ENCODE results near the gene SNAPC5. TPM values are rescaled to one million over a fixed set of nuclear protein-coding genes. Genes with fewer than 3 reads are reported as not detected.

SNAPC5 gene
- polyA plus RNA-seq, 3 donors, result 15.6 to 32.5 (median 30.2) TPM

GRCh38 chr15:66486887-66487286, 10.7 kb downstream of the SNAPC5 start:
- intact Hi-C loops (cut with micrococcal nuclease), result no loop called here
- Mint-ChIP-seq H3K36me3 (peaks cover 86 to 91% of the 10 kb centered on the region in 2 donors), H3K4me3 (no peak overlapping the region), H3K27ac (no peak overlapping the region), H3K9me3 (peaks cover 0 to 3% (median 0%) of the 10 kb centered on the region in 7 donors), H3K27me3 (ENCODE audit: low read depth in 3 of 3) (peaks cover 0 to 2% (median 0%) of the 10 kb centered on the region in 3 donors), H3K4me1 (peaks cover 32% of the 10 kb centered on the region)
- Histone ChIP-seq H4K20me1 (ENCODE audit: insufficient read depth, low read length) (peaks cover 73% of the 10 kb centered on the region), H3K4me3 (replicated peaks in 1 of 3; ENCODE audit: low read depth in 2 of 3, low read length in 3 of 3) (no peak overlapping the region), H2AFZ (ENCODE audit: insufficient read depth, low read depth, low read length, poor library complexity, severe bottlenecking) (no peak overlapping the region), H3K27me3 (ENCODE audit: control insufficient read depth in 2 of 2, insufficient read depth in 2 of 2, low read length in 2 of 2) (no peaks in the 10 kb centered on the region), H3K4me2 (replicated peaks; ENCODE audit: extremely low read depth, low read length, poor library complexity, severe bottlenecking) (no peak overlapping the region), H3K36me3 (replicated peaks in 1 of 2; ENCODE audit: control insufficient read depth in 1 of 2, insufficient read depth in 2 of 2, low read length in 2 of 2) (peaks cover 86 to 89% of the 10 kb centered on the region in 2 donors), H3K9me3 (replicated peaks in 1 of 2; ENCODE audit: control insufficient read depth in 1 of 2, insufficient read depth in 1 of 2, low read length in 2 of 2) (no peaks in the 10 kb centered on the region), H3K27ac (ENCODE audit: low read depth in 1 of 2, low read length in 2 of 2) (no peak overlapping the region), H3K9ac (ENCODE audit: insufficient read depth, low read length, poor library complexity, severe bottlenecking) (no peak overlapping the region), H3K4me1 (ENCODE audit: control insufficient read depth in 1 of 2, insufficient read depth in 2 of 2, low read length in 2 of 2) (peaks cover 17 to 25% of the 10 kb centered on the region in 2 donors), H3K79me2 (ENCODE audit: insufficient read depth, low read length) (peaks cover 10% of the 10 kb centered on the region)
- TF ChIP-seq, protein P1, sequence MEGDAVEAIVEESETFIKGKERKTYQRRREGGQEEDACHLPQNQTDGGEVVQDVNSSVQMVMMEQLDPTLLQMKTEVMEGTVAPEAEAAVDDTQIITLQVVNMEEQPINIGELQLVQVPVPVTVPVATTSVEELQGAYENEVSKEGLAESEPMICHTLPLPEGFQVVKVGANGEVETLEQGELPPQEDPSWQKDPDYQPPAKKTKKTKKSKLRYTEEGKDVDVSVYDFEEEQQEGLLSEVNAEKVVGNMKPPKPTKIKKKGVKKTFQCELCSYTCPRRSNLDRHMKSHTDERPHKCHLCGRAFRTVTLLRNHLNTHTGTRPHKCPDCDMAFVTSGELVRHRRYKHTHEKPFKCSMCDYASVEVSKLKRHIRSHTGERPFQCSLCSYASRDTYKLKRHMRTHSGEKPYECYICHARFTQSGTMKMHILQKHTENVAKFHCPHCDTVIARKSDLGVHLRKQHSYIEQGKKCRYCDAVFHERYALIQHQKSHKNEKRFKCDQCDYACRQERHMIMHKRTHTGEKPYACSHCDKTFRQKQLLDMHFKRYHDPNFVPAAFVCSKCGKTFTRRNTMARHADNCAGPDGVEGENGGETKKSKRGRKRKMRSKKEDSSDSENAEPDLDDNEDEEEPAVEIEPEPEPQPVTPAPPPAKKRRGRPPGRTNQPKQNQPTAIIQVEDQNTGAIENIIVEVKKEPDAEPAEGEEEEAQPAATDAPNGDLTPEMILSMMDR (IDR thresholded peaks at IDR 0.05), result no peak
- 100% methylated on average over 1 of the region's 3 CpGs for WGBS (ENCODE audit: insufficient coverage)
- no peak for DNase-seq

DNA sequence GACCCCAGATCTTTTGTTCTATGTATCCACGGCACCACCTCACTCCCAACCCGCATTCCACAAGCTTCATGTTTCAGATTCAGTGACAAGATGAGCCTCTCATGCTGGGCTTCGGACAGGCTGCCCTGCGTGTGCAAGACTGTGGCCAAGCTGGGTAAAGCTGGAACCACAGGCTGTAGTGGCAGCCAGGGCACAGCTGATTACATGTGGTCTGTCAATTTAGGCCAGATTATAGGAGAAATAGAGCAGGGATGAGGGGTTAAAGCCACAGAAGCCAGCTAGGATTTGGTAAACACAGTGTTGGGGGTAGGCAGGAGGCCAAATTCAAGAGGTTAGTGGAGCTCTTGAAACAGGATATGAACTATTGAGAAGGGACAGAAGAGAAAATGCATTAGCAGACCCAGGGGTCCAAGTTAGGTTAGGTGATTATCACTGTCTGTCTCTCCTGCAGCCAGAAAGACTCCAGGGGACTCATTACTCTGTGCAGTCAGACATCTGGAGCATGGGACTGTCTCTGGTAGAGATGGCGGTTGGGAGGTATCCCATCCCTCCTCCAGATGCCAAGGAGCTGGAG, 12.9 kb downstream of the SNAPC5 start:
- H3K4me1 Mint-ChIP-seq, result peaks cover 37% of the 10 kb centered on the region
- intact Hi-C loops (cut with micrococcal nuclease), result no loop called here
- Histone ChIP-seq H3K4me3 (replicated peaks in 1 of 3; ENCODE audit: low read depth in 2 of 3, low read length in 3 of 3) (no peak overlapping the region), H3K9ac (ENCODE audit: insufficient read depth, low read length, poor library complexity, severe bottlenecking) (no peak overlapping the region), H2AFZ (ENCODE audit: insufficient read depth, low read depth, low read length, poor library complexity, severe bottlenecking) (no peak overlapping the region), H3K9me3 (replicated peaks in 1 of 2; ENCODE audit: control insufficient read depth in 1 of 2, insufficient read depth in 1 of 2, low read length in 2 of 2) (no peaks in the 10 kb centered on the region), H3K4me1 (ENCODE audit: control insufficient read depth in 1 of 2, insufficient read depth in 2 of 2, low read length in 2 of 2) (peaks cover 12 to 25% of the 10 kb centered on the region in 2 donors), H3K4me2 (replicated peaks; ENCODE audit: extremely low read depth, low read length, poor library complexity, severe bottlenecking) (no peak overlapping the region), H4K20me1 (ENCODE audit: insufficient read depth, low read length) (peaks cover 85% of the 10 kb centered on the region), H3K79me2 (ENCODE audit: insufficient read depth, low read length) (peaks cover 6% of the 10 kb centered on the region), H3K27ac (ENCODE audit: low read depth in 1 of 2, low read length in 2 of 2) (no peak overlapping the region), H3K27me3 (ENCODE audit: control insufficient read depth in 2 of 2, insufficient read depth in 2 of 2, low read length in 2 of 2) (no peaks in the 10 kb centered on the region), H3K36me3 (replicated peaks in 1 of 2; ENCODE audit: control insufficient read depth in 1 of 2, insufficient read depth in 2 of 2, low read length in 2 of 2) (peaks cover 71 to 81% of the 10 kb centered on the region in 2 donors)
- H3K4me3 Mint-ChIP-seq, result no peak overlapping the region
- peaks cover 0 to 6% (median 0%) of the 10 kb centered on the region in 7 donors for H3K9me3 Mint-ChIP-seq
- H3K36me3 Mint-ChIP-seq, result peaks cover 80 to 86% of the 10 kb centered on the region in 2 donors
- H3K27me3 Mint-ChIP-seq (ENCODE audit: low read depth in 3 of 3), result peaks cover 0 to 2% (median 0%) of the 10 kb centered on the region in 3 donors
- H3K27ac Mint-ChIP-seq, result no peak overlapping the region
- no peak for DNase-seq
- 94% methylated on average over 4 of the region's 5 CpGs for WGBS (ENCODE audit: insufficient coverage)
- TF ChIP-seq, protein P1 (IDR thresholded peaks at IDR 0.05), result no peak

Measured in CD14-positive monocyte (primary cell).